Activated CD8-positive, alpha-beta memory T cell treated with anti-CD3 and anti-CD28 coated beads, Interleukin-2, amount 50 U/mL, for 1 hour (primary cell): ENCODE data around the gene DACT2.
"Not testable (repeated sequence)": the region's sequence is repeated elsewhere in the genome, so short reads cannot be mapped to it uniquely, and the experiment has no call there.

Experiments
- DNase-seq: peaks from one replicate; pipeline ENCODE4 v3.0.0-alpha.2; 2020; ENCODE audit errors: extremely low read depth

Gene DACT2

GRCh38 chr6:168282985-168283685 is 36.4 kb downstream of the DACT2 start:
- no peak for DNase-seq

GRCh38 chr6:168281826-168282225 is 37.8 kb downstream of the DACT2 start:
- DNase-seq: no peak

GRCh38 chr6:168281314-168281713 is 38.3 kb downstream of the DACT2 start:
- DNase-seq: not testable (repeated sequence)

GRCh38 chr6:168280899-168281245 is 38.7 kb downstream of the DACT2 start:
- no peak for DNase-seq

GRCh38 chr6:168280020-168280898 is 39.3 kb downstream of the DACT2 start:
- DNase-seq: no peak

GRCh38 chr6:168279403-168279935 is 40.1 kb downstream of the DACT2 start:
- DNase-seq: no peak

- DNase-seq: no peak
Observed at GRCh38 chr6:168278904-168279303, 40.7 kb downstream of the DACT2 start.

- no peak for DNase-seq
Observed at GRCh38 chr6:168277274-168277669, 42.3 kb downstream of the DACT2 start.

GRCh38 chr6:168276576-168277273 is 42.9 kb downstream of the DACT2 start:
- no peak for DNase-seq

GRCh38 chr6:168275168-168275567 is 44.4 kb downstream of the DACT2 start:
- no peak for DNase-seq

- DNase-seq: no peak
Observed at GRCh38 chr6:168274037-168274952, 45.3 kb downstream of the DACT2 start.

- no peak for DNase-seq
Observed at GRCh38 chr6:168273441-168274036, 46.0 kb downstream of the DACT2 start.

GRCh38 chr6:168272415-168273325 is 46.9 kb downstream of the DACT2 start:
- DNase-seq: no peak

- no peak for DNase-seq
Observed at GRCh38 chr6:168270274-168271172, 49.1 kb downstream of the DACT2 start.

- no peak for DNase-seq
Observed at GRCh38 chr6:168269455-168270243, 49.9 kb downstream of the DACT2 start.

GRCh38 chr6:168268755-168269154 is 50.8 kb downstream of the DACT2 start:
- DNase-seq: no peak

GRCh38 chr6:168267779-168268178 is 51.8 kb downstream of the DACT2 start:
- DNase-seq: not testable (repeated sequence)
